Activated CD4-positive, alpha-beta T cell treated with anti-CD3 and anti-CD28 coated beads for 36 hours (primary cell): Measurements from ENCODE around the gene COL26A1. TPM values are rescaled to one million over a fixed set of nuclear protein-coding genes. Genes with fewer than 3 reads are reported as not detected.

Experiments
- ATAC-seq: fragments of 200-7000 bp; cut with Tn5 transposase; one replicate; pipeline ENCODE4 v1.10.0; 2021; ENCODE audit warnings: mild to moderate bottlenecking, moderate library complexity
- CTCF ChIA-PET: fragments of 350-600 bp; sonication (Branson Sonifier 250); formaldehyde crosslinking; loops from one replicate; lab custom pipeline; 2021; ENCODE audit warnings: antibody characterized with exemption; lab: Charles Lee
- POLR2A ChIA-PET: fragments of 350-600 bp; sonication (Branson Sonifier 250); formaldehyde crosslinking; loops from one replicate; lab custom pipeline; 2021; ENCODE audit warnings: antibody characterized with exemption, inconsistent platforms; lab: Charles Lee
- DNase-seq: peaks from one replicate; pipeline ENCODE4 v3.0.0-alpha.2; 2020
- H3K27ac Mint-ChIP-seq: one replicate; pipeline ENCODE4 v1.8.0; 2021; ENCODE audit warnings: mixed read lengths
- H3K27me3 Mint-ChIP-seq: one replicate; pipeline ENCODE4 v1.8.0; 2021; ENCODE audit warnings: mixed read lengths
- H3K36me3 Mint-ChIP-seq: one replicate; pipeline ENCODE4 v1.8.0; 2021; ENCODE audit warnings: low read depth, mixed read lengths
- H3K4me1 Mint-ChIP-seq: one replicate; pipeline ENCODE4 v1.8.0; 2021; ENCODE audit warnings: mixed read lengths
- H3K4me3 Mint-ChIP-seq: one replicate; pipeline ENCODE4 v1.8.0; 2021; ENCODE audit warnings: mild to moderate bottlenecking, moderate library complexity, mixed read lengths
- H3K9me3 Mint-ChIP-seq: one replicate; pipeline ENCODE4 v1.8.0; 2021; ENCODE audit warnings: low read depth, mixed read lengths
- intact Hi-C, 2 experiments: fragments of 100-400 bp; cut with DNase I in 1 of 2; cut with micrococcal nuclease in 1 of 2; formaldehyde crosslinking; loops; one replicate each; pipeline versions ENCODE4 v1.14.2 to v1.15.1; 2022 to 2024; cut with DNase I, micrococcal nuclease
- total RNA-seq, 2 experiments: library from RNA; stranded (reverse); gene quantifications; one replicate each; pipeline ENCODE4 v1.2.3, GENCODE V29; 2021

Gene COL26A1
- total RNA-seq, 2 experiments from 2014 or later: not detected

GRCh38 chr7:101402081-101402779, 39.6 kb downstream of the COL26A1 start:
- ChIA-PET CTCF (no interaction called here), POLR2A (no interaction called here)
- DNase-seq (no peak), ATAC-seq (no peak)
- no peak overlapping the region for H3K27ac Mint-ChIP-seq
- H3K36me3 Mint-ChIP-seq: no peaks in the 10 kb centered on the region
- H3K9me3 Mint-ChIP-seq: no peaks in the 10 kb centered on the region
- H3K27me3 Mint-ChIP-seq: peaks cover 8% of the 10 kb centered on the region
- intact Hi-C loops: no loop called here
- no peak overlapping the region for H3K4me3 Mint-ChIP-seq
- no peaks in the 10 kb centered on the region for H3K4me1 Mint-ChIP-seq

GRCh38 chr7:101402835-101403234, 40.2 kb downstream of the COL26A1 start:
- ATAC-seq: no peak
- intact Hi-C loops: no loop called here
- CTCF ChIA-PET: no interaction called here

GRCh38 chr7:101405474-101406067, 42.9 kb downstream of the COL26A1 start:
- no peak for ATAC-seq
- H3K4me3 Mint-ChIP-seq: no peak overlapping the region
- H3K36me3 Mint-ChIP-seq: no peaks in the 10 kb centered on the region
- peaks cover 11% of the 10 kb centered on the region for H3K9me3 Mint-ChIP-seq
- CTCF ChIA-PET: no interaction called here
- intact Hi-C loops: no loop called here
- POLR2A ChIA-PET: no interaction called here
- no peak for DNase-seq
- H3K27me3 Mint-ChIP-seq: peaks cover 4% of the 10 kb centered on the region
- no peaks in the 10 kb centered on the region for H3K4me1 Mint-ChIP-seq
- no peak overlapping the region for H3K27ac Mint-ChIP-seq

More at GRCh38 chr7:101402835-101403234, 40.2 kb downstream of the COL26A1 start:
- Mint-ChIP-seq H3K27ac (no peak overlapping the region), H3K4me3 (no peak overlapping the region), H3K9me3 (no peaks in the 10 kb centered on the region), H3K27me3 (peaks cover 8% of the 10 kb centered on the region), H3K36me3 (no peaks in the 10 kb centered on the region), H3K4me1 (no peaks in the 10 kb centered on the region)
- DNase-seq: no peak
- POLR2A ChIA-PET: no interaction called here

GRCh38 chr7:101410743-101411507, 48.2 kb downstream of the COL26A1 start:
- Mint-ChIP-seq H3K27me3 (peaks cover 7% of the 10 kb centered on the region), H3K4me3 (no peak overlapping the region), H3K36me3 (no peaks in the 10 kb centered on the region), H3K27ac (no peak overlapping the region), H3K4me1 (peaks cover 6% of the 10 kb centered on the region), H3K9me3 (peaks cover 11% of the 10 kb centered on the region)
- ATAC-seq (peak; percentile 69), DNase-seq (peak; percentile 62)
- POLR2A ChIA-PET: interaction anchor here (0.6 kb wide), 2 partner anchors 28 to 790 kb away, joined by 3 read pairs; no protein-coding TSS in a partner anchor
- CTCF ChIA-PET: interaction anchor here (0.6 to 2.7 kb wide), 13 partner anchors 13 to 153 kb away, joined by 3 to 16 read pairs (median 3); partner anchors contain the start of gene COL26A1
- intact Hi-C loops: loop anchor here (1.0 kb wide), 1 partner anchor 47 kb away; no protein-coding TSS in a partner anchor

GRCh38 chr7:101411508-101411874, 48.8 kb downstream of the COL26A1 start:
- ATAC-seq (peak; percentile 30), DNase-seq (no peak)
- Mint-ChIP-seq H3K4me1 (peaks cover 6% of the 10 kb centered on the region), H3K9me3 (peaks cover 11% of the 10 kb centered on the region), H3K36me3 (no peaks in the 10 kb centered on the region), H3K27me3 (peaks cover 5% of the 10 kb centered on the region), H3K4me3 (no peak overlapping the region), H3K27ac (no peak overlapping the region)
- CTCF ChIA-PET: interaction anchor here (0.5 to 2.7 kb wide), 11 partner anchors 13 to 133 kb away, joined by 3 to 16 read pairs (median 3); partner anchors contain the start of gene COL26A1
- POLR2A ChIA-PET: interaction anchor here (0.6 kb wide), 1 partner anchor 789 kb away, joined by 3 read pairs; no protein-coding TSS in a partner anchor
- intact Hi-C loops: loop anchor here in 1 of 2 experiments (1.0 kb wide), 1 partner anchor 47 kb away; no protein-coding TSS in a partner anchor

GRCh38 chr7:101412976-101413375, 50.3 kb downstream of the COL26A1 start:
- Mint-ChIP-seq H3K9me3 (peaks cover 11% of the 10 kb centered on the region), H3K4me3 (no peak overlapping the region), H3K27ac (no peak overlapping the region), H3K4me1 (peaks cover 6% of the 10 kb centered on the region), H3K36me3 (no peaks in the 10 kb centered on the region), H3K27me3 (peaks cover 5% of the 10 kb centered on the region)
- ATAC-seq (no peak), DNase-seq (no peak)
- intact Hi-C loops: no loop called here
- ChIA-PET CTCF (interaction anchor here (0.7 to 1.2 kb wide), 2 partner anchors 16 to 211 kb away, joined by 4 read pairs; no protein-coding TSS in a partner anchor), POLR2A (no interaction called here)

- ATAC-seq (no peak), DNase-seq (no peak)
- intact Hi-C loops: no loop called here
- no peaks in the 10 kb centered on the region for H3K4me1 Mint-ChIP-seq
- no peaks in the 10 kb centered on the region for H3K9me3 Mint-ChIP-seq
- peaks cover 4% of the 10 kb centered on the region for H3K27me3 Mint-ChIP-seq
- ChIA-PET CTCF (no interaction called here), POLR2A (no interaction called here)
- no peak overlapping the region for H3K4me3 Mint-ChIP-seq
- H3K36me3 Mint-ChIP-seq: no peaks in the 10 kb centered on the region
- no peak overlapping the region for H3K27ac Mint-ChIP-seq
Observed at GRCh38 chr7:101418694-101419093, 56.0 kb downstream of the COL26A1 start.

GRCh38 chr7:101419831-101420230, 57.2 kb downstream of the COL26A1 start:
- H3K9me3 Mint-ChIP-seq: no peaks in the 10 kb centered on the region
- ChIA-PET POLR2A (no interaction called here), CTCF (interaction anchor here (0.5 kb wide), 1 partner anchor 332 kb away, joined by 3 read pairs; no protein-coding TSS in a partner anchor)
- no peak for DNase-seq
- intact Hi-C loops: no loop called here
- ATAC-seq: no peak
- H3K27ac Mint-ChIP-seq: no peak overlapping the region
- H3K27me3 Mint-ChIP-seq: peaks cover 4% of the 10 kb centered on the region
- no peak overlapping the region for H3K4me3 Mint-ChIP-seq
- H3K36me3 Mint-ChIP-seq: no peaks in the 10 kb centered on the region
- H3K4me1 Mint-ChIP-seq: no peaks in the 10 kb centered on the region

GRCh38 chr7:101420436-101420835, 57.8 kb downstream of the COL26A1 start:
- Mint-ChIP-seq H3K4me3 (no peak overlapping the region), H3K36me3 (no peaks in the 10 kb centered on the region), H3K27me3 (peaks cover 4% of the 10 kb centered on the region), H3K4me1 (no peaks in the 10 kb centered on the region), H3K9me3 (no peaks in the 10 kb centered on the region), H3K27ac (no peak overlapping the region)
- ATAC-seq: no peak
- CTCF ChIA-PET: no interaction called here
- POLR2A ChIA-PET: no interaction called here
- intact Hi-C loops: no loop called here
- DNase-seq: peak; percentile 24

- Mint-ChIP-seq H3K4me1 (no peaks in the 10 kb centered on the region), H3K27ac (no peak overlapping the region), H3K27me3 (peaks cover 4% of the 10 kb centered on the region), H3K36me3 (no peaks in the 10 kb centered on the region), H3K9me3 (no peaks in the 10 kb centered on the region), H3K4me3 (no peak overlapping the region)
- ATAC-seq: no peak
- CTCF ChIA-PET: interaction anchor here (0.6 kb wide), 2 partner anchors 85 to 806 kb away, joined by 3 to 4 read pairs; no protein-coding TSS in a partner anchor
- no peak for DNase-seq
- POLR2A ChIA-PET: no interaction called here
- intact Hi-C loops: no loop called here
Observed at GRCh38 chr7:101422356-101423195, 59.9 kb downstream of the COL26A1 start.
